Stimulated activated CD4-positive, alpha-beta T cell treated with anti-CD3 and anti-CD28 coated beads, TNF-alpha, amount 100 ng/mL, for 48 hours (primary cell): ENCODE measurements around the gene STK35.

Source experiments
- DNase-seq, 3 donors: peaks; one replicate each; pipeline ENCODE4 v3.0.0-alpha.2; 2020; ENCODE audit warnings: low read depth in 3 of 3

The STK35 gene

DNA sequence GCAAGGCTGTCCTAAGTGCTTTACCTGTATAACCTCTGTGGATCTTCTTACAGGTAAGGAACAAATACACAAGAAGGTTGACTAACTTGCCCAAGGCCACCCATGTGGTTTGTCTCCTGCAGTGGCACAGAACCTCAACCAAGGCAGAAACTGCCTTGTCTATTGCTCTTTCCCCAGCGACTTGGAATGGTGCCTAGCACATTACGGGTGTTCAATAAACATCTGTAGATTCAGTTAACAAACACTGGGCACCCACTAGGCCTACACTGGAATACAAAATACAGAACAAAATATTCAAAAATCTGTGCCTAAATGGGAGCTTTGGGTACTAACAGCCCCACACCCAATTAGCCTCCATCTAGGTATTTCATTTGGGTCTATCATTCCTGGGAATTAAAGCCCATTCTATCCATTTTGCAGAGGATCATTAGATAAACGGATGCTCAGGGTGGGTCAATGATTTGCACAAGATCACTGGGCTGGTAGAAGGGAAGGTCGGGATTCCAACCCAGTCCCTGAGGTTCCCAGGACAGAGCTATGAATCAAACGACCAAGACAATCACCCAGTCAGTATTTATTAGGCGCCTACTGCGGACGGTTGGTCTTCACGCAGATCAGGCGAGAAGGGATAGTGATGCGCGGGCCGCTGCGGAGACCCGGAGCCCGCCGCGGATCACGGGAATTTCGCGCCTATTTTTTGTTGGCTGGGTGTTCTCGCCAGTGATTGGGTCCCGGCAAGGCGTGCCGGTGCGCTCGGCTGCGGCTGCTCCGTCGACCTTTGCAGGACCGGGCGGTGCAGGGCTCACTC, at the start of gene STK35:
Gene STK35, plus strand, starts transcription at position 771 of the 808 bp plus-strand sequence. CDS start 55 bp downstream, outside the sequence.
- DNase-seq: peak in 2 of 3 donors; percentile 49 to 67

DNA sequence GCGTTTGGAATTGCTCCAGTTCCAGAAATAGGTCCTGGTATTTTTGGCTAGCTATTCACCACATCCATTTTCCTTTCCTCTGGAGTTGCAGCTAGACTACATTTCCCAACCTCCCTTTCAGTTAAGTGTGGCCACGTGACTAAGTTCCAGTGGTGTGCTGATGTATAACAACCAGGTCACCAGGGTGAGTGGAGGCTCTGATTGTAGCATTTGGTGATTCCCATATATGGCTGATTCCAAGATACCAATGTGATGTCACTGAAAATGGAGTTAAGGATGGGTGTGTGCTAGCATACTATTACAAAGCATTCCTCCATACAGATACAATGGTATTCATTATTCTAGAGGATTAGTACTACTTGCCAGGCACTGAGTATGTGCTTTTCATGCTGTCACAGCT, 49.7 kb upstream of the STK35 start:
- DNase-seq: no peak

DNA sequence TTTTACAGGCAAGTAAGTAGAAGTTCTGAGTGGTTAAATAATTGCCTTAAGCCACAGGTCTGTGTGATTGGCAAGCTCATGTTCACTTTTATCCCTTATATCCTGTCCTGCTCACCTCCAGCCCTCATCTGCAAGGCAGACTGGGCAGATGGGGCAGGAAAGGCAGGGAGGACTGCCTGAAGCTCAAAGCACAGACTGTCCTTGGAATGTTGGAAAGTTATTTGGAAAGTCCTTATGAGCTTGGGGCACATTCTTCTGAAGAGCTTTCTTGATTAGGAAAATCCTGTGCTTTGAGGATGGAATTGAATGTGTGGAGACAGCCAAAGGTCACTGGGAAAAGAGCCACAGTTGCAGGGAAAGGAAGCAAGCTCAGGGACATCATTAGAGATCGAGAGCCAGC, 48.9 kb upstream of the STK35 start:
- DNase-seq: no peak

DNA sequence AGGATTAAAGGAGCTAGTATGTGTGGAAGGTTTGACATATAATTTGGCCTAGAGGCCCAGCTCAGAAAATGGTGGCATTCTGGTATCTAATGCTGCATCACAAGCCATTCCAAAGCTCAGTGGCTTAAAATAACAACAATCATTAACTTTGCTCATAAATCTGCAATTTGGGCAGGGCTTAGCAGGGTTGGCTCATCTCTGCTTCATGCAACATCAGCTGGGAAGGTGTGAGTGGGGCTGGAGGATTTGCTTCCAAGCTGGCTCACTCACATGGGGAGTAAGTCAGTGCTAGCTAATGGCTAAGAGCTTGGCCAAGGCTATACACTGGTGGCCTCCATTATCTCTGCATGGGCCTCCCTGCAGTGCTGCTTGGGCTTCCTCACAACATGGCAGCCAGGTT, 48.0 kb upstream of the STK35 start:
- no peak for DNase-seq

DNA sequence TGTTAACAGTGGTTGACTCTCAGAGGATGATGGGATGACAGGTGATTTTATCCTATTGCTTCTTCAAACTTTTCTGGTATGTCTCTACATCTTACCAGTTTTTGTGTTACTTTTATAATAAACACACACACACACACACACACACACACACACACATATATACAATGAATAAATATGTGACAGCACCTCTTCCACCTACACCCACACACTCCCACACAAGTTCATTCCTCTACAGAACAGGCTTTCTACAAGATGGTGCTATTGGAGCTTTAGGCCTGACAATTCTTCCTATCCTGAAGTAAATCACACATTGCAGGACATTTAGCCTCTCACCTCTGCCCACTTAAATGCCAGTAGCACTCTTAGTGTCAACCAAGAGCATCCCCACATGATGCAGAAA, 46.7 kb upstream of the STK35 start:
- no peak for DNase-seq

DNA sequence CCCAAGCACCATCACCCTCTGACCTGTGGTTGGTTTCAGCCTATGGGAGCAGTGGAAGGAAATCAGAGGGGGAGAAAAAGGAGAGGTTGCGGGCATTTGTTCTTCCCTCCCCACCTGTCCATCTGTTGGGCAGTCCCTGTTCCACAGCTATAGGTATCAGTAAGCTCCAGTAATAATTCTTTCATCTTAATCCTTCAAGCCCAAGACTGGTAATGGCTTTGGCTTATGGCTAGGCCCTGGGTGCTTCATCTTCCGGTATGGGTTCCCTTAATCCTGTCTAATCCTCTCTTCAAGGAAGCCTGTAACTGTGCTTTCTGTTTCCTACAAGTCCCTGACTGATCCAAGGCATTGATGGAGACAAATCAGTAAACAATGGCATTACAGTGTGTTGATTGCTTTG, 42.2 kb upstream of the STK35 start:
- no peak for DNase-seq

DNA sequence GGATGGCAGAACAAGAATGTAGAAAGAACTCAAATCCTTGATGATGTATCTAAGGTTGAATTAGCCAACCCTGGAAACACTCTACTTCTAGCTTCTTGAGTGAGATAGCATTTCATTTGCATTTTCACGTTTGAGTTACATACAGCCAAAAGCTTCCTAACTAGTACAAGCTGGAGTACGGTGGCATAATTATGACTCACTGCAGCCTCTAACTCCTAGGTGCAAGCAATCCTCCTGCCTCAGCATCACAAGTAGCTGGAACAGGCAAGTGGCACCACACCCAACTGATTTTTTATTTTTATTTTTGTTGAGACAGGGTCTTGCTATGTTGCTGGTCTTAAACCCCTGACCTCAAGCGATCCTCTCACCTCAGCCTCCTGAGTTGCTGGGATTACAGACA, 36.5 kb upstream of the STK35 start:
- no peak for DNase-seq

DNA sequence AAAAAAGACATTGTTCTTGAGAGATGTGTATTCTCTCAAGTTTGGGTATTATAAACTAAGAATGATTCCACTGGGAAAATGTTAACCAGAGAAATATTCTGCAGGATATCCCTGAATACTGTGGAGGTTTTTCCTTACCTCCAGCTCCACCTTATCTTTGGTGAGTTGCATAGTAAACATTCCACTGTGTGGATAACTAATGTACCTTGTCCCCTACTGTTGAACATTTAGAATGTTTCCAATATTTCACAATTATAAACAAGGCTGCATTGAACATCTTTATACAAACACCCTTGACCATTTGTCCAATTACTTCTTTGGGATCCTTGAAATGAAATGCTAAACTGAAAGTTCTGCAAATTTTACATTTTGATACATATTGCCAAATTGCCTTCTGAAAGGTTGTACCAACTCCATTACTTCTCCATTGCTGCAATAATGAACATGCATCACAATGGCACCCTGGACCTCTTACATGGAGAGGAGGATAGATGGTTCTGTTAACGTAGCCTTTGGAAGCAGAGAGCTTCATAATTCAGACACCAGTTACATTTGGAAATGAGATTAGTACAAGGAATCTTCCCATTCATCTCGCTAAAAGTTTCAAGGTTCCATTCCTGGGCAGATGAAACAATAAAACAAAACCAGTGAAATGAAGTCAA, 35.0 kb upstream of the STK35 start:
- no peak for DNase-seq

DNA sequence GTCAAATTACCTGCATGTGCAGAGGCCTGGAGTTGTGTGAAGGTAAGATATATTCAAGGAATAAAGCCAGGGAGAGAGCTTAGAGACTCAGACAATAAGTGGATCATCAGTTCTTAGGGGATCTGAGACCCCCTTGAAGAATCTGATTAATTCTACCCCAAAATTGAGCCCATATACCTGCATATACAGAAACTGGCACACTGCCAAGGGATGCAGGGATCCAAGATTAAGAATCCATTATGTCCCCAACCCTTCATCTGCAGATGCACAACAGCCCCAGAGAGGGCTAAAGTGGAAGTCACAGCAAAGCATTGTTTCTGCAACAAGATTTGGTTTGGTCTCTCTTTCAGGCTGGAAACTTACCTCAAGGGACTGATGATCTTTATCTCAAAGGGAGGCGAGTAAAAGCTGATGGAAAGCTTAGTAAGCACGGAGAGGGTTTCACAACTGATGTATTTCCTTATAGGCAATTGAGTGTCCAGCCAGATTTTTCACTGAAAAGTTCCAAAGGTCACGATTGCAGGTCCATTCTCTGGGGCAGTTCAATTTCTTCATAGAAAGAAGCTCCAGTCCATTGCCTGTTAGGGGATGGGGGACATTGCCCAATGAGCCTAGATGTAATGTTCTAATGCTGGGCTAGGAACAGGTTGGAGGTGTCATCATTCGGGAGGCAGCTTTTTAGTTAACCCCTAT, 20.9 kb upstream of the STK35 start:
- no peak for DNase-seq

DNA sequence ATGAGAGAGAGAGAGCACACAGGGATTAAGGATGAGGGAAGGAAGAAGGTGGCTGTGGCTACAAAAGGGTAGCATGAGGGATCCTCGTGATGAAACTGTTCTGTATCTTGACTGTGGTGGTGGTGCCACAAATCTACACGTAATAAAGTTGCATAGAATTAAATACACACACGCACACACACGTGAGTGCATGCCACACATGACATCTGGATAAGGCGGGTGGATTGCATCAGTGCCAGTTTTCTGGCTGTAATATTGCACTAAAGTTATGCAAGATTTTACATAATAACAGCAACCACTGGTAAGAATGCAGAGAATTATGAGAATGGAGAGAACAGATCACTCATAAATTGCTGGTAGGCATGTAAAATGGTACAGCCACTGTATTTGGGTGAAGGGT, 16.9 kb upstream of the STK35 start:
- DNase-seq: no peak

DNA sequence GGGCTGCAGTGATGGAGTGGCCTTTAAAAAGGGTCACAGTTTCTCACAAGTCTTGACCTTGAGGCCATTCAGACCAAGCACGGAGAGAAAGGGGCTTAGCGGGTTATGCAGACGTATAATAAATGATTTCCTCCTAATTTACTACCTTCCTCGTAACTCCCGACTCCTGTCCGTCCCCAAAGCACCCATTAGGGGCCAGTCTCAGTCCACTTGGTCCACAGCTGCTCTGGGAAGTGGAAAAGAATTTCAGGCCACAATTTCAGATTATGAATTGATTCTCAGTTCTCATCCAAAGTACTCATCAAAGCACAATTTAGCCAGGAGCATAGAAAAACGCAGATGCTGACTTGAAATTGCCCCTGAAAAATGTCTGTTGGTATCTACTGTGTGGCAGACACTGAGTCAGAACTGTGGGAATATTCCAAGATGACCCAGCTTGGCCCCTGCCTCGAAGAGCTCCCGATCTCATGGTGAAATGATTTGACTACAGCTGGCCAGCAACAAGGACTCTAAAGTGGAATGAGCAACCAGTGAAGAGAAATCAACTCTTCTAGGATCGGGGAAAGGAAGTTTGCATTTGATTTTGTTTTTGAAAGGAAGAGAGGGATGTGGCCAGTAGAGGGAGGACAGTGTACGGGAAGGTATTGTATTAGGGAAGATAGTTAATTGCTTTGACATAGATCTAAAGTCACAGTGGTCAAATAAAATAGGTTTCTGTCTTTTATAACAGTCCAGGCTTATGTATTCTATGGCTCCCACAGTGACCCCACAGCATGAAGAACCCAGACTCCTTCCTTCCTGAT, 15.2 kb upstream of the STK35 start:
- no peak for DNase-seq

DNA sequence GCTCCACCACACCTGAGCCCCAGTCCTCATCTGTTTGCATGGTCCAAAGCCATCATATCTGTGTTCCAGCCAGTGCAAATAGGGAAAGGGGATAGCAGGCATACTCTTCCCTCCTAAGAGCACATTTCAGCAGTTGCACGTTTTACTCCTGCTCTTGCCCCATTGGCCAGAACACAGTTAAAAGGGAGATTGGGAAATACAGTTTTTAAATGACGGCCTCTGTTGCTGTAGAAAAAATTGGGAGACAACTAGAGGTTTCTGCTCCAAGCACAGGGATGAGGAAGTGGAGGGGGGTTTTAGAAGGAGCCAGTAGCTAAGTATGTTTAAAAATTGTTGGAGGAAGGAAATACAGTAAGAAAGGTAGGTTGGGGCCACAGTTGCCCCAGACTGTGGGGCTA, 14.6 kb upstream of the STK35 start:
- no peak for DNase-seq

DNA sequence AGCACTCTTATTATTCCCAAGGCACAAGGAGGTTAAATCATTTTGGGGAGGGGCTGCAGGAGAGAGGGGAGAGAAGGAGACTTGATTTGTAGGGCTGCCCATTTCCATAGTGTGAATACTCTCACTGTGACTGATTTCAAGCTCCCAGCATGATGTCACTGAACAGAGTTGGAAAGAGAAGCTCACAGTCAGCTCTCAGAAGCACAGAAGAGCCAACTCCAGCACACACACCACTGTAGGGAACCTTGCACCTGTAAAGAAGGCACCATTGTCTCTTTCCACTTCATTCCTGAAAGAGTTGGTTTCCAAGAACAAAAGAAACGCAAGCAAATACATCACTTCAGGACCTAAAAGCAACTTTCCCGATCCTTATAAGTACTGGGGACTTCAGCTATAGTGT, 12.7 kb upstream of the STK35 start:
- DNase-seq: no peak

DNA sequence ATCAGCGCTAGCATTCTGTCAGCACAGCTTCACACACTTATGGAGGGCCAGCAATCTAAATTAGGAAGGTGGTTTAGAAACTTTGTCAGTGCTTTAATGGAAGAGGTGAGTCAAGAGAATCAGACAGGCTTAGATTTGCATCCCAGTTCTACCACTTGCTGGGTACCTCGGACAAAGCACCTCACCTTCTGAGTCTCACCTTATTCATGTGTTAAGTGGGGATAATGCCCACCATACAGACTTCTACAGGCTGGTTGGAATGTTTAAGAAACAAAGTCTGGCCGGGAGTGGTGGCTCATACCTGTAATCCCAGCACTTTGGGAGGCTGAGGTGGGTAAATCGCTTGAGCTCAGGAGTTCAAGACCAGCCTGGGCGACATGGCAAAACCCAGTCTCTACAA, 12.2 kb upstream of the STK35 start:
- no peak for DNase-seq

DNA sequence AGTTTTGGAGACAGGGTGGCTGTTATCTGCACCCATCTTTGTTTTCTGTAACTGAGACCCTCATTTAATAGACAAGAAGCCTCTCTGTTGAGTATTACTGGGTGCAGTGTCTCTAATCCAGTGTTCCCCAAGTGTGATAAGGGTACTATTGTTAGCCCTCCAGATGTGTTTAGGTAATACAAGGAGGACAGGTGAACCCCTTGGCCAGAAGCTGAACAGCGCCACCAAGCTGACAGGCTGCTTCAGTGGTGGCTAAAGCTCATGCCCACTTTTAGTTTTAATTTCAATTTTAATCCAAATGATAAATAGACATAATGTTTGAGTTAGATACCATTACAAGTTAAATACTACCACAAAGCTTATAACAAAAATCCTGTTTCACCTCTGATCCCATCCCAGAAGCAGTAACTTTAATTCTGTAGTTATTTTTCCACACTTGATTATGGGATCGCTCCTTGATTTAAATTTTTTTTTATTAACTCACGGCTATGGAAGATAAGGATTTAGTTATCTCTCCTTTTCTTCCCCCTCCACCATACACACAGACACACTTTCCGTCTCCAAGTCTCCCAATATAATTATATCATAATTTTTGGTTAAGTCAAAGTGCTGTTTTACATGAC, 8.4 kb upstream of the STK35 start:
- no peak for DNase-seq

DNA sequence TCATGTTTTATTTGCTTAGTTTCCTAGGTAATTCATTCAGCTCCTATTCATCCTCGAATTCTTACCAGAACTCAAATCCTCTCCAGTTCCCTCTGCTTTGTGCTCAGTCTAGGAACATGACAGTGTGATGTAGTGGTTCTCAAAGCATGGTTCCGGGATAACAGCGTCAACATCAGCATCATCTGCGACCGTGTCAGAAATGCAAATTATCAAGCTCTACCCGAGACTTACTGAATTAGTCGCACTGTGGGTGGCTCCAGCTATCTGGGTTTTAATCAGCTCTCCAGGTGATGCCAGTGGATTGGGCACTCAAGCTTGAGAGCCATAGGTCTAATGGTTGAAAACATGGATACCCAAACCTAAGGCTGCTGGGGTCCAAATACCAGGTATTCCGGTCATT, 7.7 kb upstream of the STK35 start:
- no peak for DNase-seq

DNA sequence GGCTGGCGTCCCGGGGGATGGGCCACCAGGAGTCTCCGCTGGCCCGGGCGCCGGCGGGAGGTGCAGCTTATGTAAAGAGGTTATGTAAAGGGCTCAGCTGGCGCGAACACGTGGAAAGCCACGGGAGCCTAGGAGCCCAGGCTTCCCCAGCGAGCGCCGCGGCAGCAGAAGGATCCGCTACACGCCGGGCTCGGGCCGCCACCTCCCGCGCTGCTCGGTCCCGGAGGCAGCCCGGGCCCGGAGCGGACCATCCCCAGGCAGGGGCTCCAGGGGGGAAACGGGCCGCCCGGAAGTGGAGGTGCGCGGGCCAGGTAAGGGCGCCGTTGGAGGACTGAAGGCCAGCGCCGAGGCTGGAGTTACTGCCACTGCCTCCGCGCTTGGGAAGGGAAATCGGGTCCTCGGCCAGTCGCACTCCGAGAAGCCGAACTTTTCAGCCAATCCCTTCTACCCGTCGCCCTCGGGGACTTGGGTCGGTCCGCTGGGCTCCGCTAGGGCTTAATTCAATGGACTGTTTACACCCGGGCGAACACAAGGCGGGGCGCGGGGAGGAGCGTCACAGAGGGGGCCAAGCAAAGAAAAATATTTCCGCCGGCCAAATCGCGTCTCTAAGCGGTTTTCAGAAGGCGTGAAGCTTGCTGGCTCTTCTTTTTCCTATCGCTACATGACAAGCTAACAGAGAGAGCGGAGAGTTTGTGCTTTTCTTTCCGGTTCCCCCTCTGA, 398 bp downstream of the STK35 start:
- DNase-seq: peak; percentile 77 to 82 (median 77)

DNA sequence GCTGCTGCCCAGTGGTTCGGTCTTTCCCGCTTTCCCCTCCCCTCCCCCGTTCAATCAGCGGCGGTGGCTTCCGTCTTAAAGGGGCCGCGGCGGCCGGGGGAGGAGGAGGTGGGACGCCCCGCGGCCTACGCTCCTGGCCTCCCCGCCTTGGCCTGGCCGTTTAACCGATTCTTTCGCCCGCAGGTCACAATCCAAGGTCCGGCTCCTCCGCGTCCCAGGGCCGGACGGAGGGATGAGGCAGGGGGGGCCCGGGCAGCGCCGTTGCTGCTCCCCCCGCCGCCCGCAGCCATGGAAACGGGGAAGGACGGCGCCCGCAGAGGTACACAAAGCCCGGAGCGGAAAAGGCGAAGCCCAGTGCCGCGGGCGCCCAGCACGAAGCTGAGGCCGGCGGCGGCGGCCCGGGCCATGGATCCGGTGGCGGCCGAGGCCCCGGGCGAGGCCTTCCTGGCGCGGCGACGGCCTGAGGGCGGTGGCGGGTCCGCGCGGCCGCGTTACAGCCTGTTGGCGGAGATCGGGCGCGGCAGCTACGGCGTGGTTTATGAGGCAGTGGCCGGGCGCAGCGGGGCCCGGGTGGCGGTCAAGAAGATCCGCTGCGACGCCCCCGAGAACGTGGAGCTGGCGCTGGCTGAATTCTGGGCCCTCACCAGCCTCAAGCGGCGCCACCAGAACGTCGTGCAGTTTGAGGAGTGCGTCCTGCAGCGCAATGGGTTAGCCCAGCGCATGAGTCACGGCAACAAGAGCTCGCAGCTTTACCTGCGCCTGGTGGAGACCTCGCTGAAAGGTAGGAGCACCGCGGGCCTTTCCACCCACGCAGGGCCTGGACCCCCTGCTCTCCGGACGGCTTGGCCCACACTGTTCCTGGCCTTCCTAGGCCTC, 1.2 kb downstream of the STK35 start:
- DNase-seq: peak; percentile 63 to 77 (median 64)

DNA sequence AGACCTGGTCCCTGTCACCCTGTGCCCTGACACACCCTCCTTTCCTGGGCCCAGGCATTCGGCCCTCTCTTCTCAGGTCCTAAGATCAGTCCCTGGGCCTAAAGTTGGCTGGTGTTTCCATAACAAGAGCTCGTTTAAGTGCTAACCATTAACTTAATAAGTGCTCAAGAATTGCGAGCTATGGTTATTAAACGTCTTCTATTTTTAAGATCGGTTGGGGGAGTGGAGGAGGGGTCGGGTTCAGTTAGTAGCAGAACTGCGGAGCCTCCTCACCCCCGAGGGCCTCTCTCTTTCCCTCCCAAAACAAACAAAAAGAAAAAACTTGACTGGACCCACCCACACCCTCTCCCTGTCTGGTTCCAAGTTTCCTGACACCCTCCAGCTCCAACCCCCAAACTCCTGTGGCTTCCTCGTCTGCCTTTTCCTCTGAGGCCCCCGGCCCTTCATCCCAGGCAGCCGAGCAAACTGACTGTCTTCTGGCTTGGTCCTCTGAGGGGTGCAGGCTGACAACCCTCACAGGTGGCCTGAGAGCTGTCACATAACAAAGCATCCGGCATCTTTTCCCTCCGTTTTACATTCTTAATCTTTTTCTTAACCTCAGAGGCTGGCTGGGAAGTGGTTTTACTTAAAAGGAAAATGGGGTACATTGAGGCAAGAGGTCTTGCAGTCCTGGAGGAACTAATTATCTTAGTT, 2.0 kb downstream of the STK35 start:
- no peak for DNase-seq
